ENCODE results near the gene COL9A1.

The COL9A1 gene

DNA sequence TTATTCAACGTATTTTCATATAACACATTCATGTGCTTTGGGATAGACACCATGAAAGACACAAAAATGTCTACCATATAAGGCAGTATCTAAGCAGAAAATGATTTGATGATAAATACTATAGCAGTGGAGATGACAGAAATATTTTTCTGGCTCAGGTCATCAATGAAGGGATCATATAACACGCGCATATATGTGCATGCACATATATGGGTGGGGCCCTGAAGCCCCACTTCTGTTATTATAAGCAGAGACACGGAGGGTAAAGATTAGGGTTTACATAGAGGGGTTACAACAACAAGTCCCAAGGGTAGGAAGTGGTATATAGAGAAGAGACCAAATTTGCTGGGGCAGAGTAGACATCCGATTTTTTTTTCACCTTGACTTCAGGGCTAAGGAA lies 16.0 kb downstream of the COL9A1 start:
- no peaks in the 10 kb centered on the region for H3K36me3 ChIP-seq (ENCODE audit: control insufficient read depth in 1 of 2, insufficient read depth in 2 of 2, low read length in 2 of 2)
- H3K4me3 ChIP-seq (ENCODE audit: low read depth in 1 of 2, low read length in 2 of 2), result no peak overlapping the region
- H3K27me3 ChIP-seq (ENCODE audit: low read depth, low read length), result peaks cover 7% of the 10 kb centered on the region
- peaks cover 0 to 14% of the 10 kb centered on the region in 2 donors for H3K4me1 ChIP-seq (ENCODE audit: control insufficient read depth in 1 of 2, insufficient read depth in 2 of 2, low read length in 2 of 2)
- no peaks in the 10 kb centered on the region for H3K9me3 ChIP-seq (ENCODE audit: control insufficient read depth in 1 of 2, low read length in 2 of 2)
- H3K27ac ChIP-seq (ENCODE audit: low read length), result no peak overlapping the region

DNA sequence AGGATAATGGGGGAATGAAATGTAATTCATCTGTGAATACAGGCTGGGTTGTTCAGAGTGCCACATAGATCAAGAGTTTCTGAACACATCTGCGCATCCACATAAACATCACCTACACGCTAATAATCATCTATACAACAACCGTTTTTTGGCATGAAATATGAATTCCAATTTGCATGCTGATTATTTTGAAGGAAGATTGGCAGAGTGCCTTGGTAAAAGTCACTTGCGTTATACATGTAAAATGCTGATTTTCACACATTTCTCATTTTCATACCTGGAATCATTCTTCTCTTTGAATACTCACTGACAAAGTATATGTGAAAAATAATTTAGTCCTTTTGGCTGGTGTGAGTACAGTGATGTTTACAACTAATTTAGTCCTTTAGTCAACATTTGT lies 17.7 kb downstream of the COL9A1 start:
- H3K36me3 ChIP-seq (ENCODE audit: control insufficient read depth in 1 of 2, insufficient read depth in 2 of 2, low read length in 2 of 2), result no peaks in the 10 kb centered on the region
- H3K9me3 ChIP-seq (ENCODE audit: control insufficient read depth in 1 of 2, low read length in 2 of 2), result no peaks in the 10 kb centered on the region
- H3K27me3 ChIP-seq (ENCODE audit: low read depth, low read length), result peaks cover 12% of the 10 kb centered on the region
- no peak overlapping the region for H3K4me3 ChIP-seq (ENCODE audit: low read depth in 1 of 2, low read length in 2 of 2)
- no peak overlapping the region for H3K27ac ChIP-seq (ENCODE audit: low read length)
- H3K4me1 ChIP-seq (ENCODE audit: control insufficient read depth in 1 of 2, insufficient read depth in 2 of 2, low read length in 2 of 2), result peaks cover 0 to 14% of the 10 kb centered on the region in 2 donors

DNA sequence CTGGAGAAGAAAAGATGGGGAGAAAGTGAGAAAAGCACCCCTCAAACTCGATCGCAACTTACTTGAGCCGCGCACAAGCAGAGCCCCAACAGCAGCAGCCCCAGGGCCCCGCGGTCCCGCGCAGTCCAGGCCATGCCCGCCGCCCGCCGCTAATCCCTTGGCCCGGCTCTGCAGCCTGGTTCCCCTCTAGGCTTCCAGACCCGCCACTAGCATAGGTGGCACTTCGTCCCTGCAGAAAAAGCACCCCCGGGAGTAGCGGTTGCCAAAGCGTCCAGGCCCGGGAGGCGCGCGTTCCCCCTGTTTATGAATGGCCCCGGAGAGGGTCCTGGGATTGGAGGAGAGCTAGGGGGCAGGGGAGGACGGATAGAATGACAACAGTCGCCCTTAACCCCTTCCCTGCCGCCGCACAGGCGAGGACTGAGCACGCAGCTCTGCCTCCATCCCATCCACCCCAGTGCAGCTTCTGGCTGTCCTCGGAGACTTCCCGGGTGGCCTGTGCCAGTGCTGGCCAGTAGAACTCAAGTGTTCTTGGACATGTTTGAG lies 19.9 kb downstream of the COL9A1 start:
- H3K36me3 ChIP-seq (ENCODE audit: control insufficient read depth in 1 of 2, insufficient read depth in 2 of 2, low read length in 2 of 2), result no peaks in the 10 kb centered on the region

DNA sequence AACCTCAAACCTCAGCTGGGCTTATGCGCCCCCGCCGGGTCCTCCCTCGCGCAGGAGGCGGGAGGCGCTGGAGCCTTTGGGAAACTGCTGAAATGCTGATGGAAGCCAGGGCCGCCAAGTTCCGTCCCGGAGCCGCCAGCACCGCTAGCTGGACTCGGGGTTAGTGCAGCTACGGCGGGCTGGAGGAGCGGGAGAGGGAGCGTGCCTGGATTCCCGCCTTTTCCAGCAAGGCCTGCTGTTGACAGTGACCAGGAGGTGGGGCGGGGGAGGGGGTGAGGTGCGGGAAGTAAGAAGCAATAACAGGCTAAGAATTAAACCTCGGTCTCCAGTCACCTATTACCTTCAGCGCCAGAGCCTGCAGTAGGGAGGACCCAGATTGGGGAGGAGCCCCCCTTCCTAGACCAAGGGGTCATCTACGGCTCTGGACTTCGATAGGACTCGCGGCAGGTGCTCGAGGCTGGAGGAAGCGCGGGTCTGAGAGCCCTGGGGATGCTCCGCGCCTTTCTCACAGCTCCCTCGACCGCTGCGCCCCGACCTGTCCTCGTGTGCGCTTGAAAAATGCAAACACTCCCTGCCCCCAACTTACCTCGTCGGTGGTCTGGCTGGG lies 20.5 kb downstream of the COL9A1 start:
- H3K4me1 ChIP-seq (ENCODE audit: control insufficient read depth in 1 of 2, insufficient read depth in 2 of 2, low read length in 2 of 2), result peaks cover 0 to 18% of the 10 kb centered on the region in 2 donors
- no peak overlapping the region for H3K27ac ChIP-seq (ENCODE audit: low read length)
- H3K27me3 ChIP-seq (ENCODE audit: low read depth, low read length), result peaks cover 12% of the 10 kb centered on the region
- no peaks in the 10 kb centered on the region for H3K36me3 ChIP-seq (ENCODE audit: control insufficient read depth in 1 of 2, insufficient read depth in 2 of 2, low read length in 2 of 2)
- peak overlapping the region; percentile 31 to 54 for H3K4me3 ChIP-seq (ENCODE audit: low read depth in 1 of 2, low read length in 2 of 2)
- no peaks in the 10 kb centered on the region for H3K9me3 ChIP-seq (ENCODE audit: control insufficient read depth in 1 of 2, low read length in 2 of 2)

More for the DNA sequence above, 19.9 kb downstream of the COL9A1 start:
- H3K4me1 ChIP-seq (ENCODE audit: control insufficient read depth in 1 of 2, insufficient read depth in 2 of 2, low read length in 2 of 2), result peaks cover 0 to 18% of the 10 kb centered on the region in 2 donors
- no peak overlapping the region for H3K27ac ChIP-seq (ENCODE audit: low read length)
- H3K9me3 ChIP-seq (ENCODE audit: control insufficient read depth in 1 of 2, low read length in 2 of 2), result no peaks in the 10 kb centered on the region
- peaks cover 12% of the 10 kb centered on the region for H3K27me3 ChIP-seq (ENCODE audit: low read depth, low read length)
- peak overlapping the region; percentile 31 to 54 for H3K4me3 ChIP-seq (ENCODE audit: low read depth in 1 of 2, low read length in 2 of 2)

- H3K4me3 ChIP-seq (ENCODE audit: low read depth in 1 of 2, low read length in 2 of 2), result peak overlapping the region in 1 of 2 donors; percentile 54
Observed at GRCh38 chr6:70281923-70282311, 21.0 kb downstream of the COL9A1 start.

DNA sequence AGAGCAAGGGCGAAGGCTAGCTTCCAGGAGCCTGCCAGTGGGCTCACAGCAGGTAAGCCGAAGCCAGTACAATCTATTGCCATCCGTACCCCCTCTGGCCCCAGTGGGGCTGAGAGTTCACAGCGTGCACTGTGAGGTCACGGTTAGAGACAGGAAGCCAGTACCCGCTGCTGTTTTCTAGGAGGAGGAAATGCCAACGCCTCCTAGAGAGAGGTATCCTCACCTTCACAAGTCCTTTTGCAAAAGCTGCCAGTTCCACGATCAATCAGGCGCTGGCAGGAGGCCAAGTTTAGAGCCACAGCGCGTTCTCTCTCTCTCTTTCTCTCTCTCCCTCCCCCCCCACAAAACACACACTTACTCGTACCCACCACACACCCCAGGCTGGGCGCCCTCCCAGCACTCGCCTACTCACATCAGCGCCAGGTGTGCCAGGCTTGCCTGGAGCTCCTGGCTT lies 22.5 kb downstream of the COL9A1 start:
- H3K9me3 ChIP-seq (ENCODE audit: control insufficient read depth in 1 of 2, low read length in 2 of 2), result no peaks in the 10 kb centered on the region
- H3K27me3 ChIP-seq (ENCODE audit: low read depth, low read length), result peaks cover 12% of the 10 kb centered on the region
- no peaks in the 10 kb centered on the region for H3K36me3 ChIP-seq (ENCODE audit: control insufficient read depth in 1 of 2, insufficient read depth in 2 of 2, low read length in 2 of 2)
- peaks cover 0 to 18% of the 10 kb centered on the region in 2 donors for H3K4me1 ChIP-seq (ENCODE audit: control insufficient read depth in 1 of 2, insufficient read depth in 2 of 2, low read length in 2 of 2)
- no peak overlapping the region for H3K27ac ChIP-seq (ENCODE audit: low read length)
- no peak overlapping the region for H3K4me3 ChIP-seq (ENCODE audit: low read depth in 1 of 2, low read length in 2 of 2)

More at GRCh38 chr6:70281923-70282311, 21.0 kb downstream of the COL9A1 start:
- Histone ChIP-seq H3K9me3 (ENCODE audit: control insufficient read depth in 1 of 2, low read length in 2 of 2) (no peaks in the 10 kb centered on the region), H3K27ac (ENCODE audit: low read length) (no peak overlapping the region), H3K4me1 (ENCODE audit: control insufficient read depth in 1 of 2, insufficient read depth in 2 of 2, low read length in 2 of 2) (peaks cover 0 to 18% of the 10 kb centered on the region in 2 donors), H3K27me3 (ENCODE audit: low read depth, low read length) (peaks cover 12% of the 10 kb centered on the region), H3K36me3 (ENCODE audit: control insufficient read depth in 1 of 2, insufficient read depth in 2 of 2, low read length in 2 of 2) (no peaks in the 10 kb centered on the region)

GRCh38 chr6:70277470-70277869 lies 25.4 kb downstream of the COL9A1 start:
- H3K36me3 ChIP-seq (ENCODE audit: control insufficient read depth in 1 of 2, insufficient read depth in 2 of 2, low read length in 2 of 2), result no peaks in the 10 kb centered on the region
- no peak overlapping the region for H3K4me3 ChIP-seq (ENCODE audit: low read depth in 1 of 2, low read length in 2 of 2)
- peaks cover 5% of the 10 kb centered on the region for H3K27me3 ChIP-seq (ENCODE audit: low read depth, low read length)
- no peak overlapping the region for H3K27ac ChIP-seq (ENCODE audit: low read length)
- peaks cover 0 to 10% of the 10 kb centered on the region in 2 donors for H3K4me1 ChIP-seq (ENCODE audit: control insufficient read depth in 1 of 2, insufficient read depth in 2 of 2, low read length in 2 of 2)
- H3K9me3 ChIP-seq (ENCODE audit: control insufficient read depth in 1 of 2, low read length in 2 of 2), result peaks cover 0 to 2% of the 10 kb centered on the region in 2 donors

- no peak overlapping the region for H3K4me3 ChIP-seq (ENCODE audit: low read depth in 1 of 2, low read length in 2 of 2)
Observed at GRCh38 chr6:70274338-70274737, 28.5 kb downstream of the COL9A1 start.

GRCh38 chr6:70272071-70272470 lies 30.8 kb downstream of the COL9A1 start:
- Histone ChIP-seq H3K9me3 (ENCODE audit: control insufficient read depth in 1 of 2, low read length in 2 of 2) (peaks cover 0 to 2% of the 10 kb centered on the region in 2 donors), H3K4me3 (ENCODE audit: low read depth in 1 of 2, low read length in 2 of 2) (no peak overlapping the region), H3K4me1 (ENCODE audit: control insufficient read depth in 1 of 2, insufficient read depth in 2 of 2, low read length in 2 of 2) (no peaks in the 10 kb centered on the region), H3K36me3 (ENCODE audit: control insufficient read depth in 1 of 2, insufficient read depth in 2 of 2, low read length in 2 of 2) (no peaks in the 10 kb centered on the region), H3K27ac (ENCODE audit: low read length) (no peak overlapping the region), H3K27me3 (ENCODE audit: low read depth, low read length) (no peaks in the 10 kb centered on the region)

More at GRCh38 chr6:70274338-70274737, 28.5 kb downstream of the COL9A1 start:
- no peak overlapping the region for H3K27ac ChIP-seq (ENCODE audit: low read length)
- no peaks in the 10 kb centered on the region for H3K36me3 ChIP-seq (ENCODE audit: control insufficient read depth in 1 of 2, insufficient read depth in 2 of 2, low read length in 2 of 2)
- H3K9me3 ChIP-seq (ENCODE audit: control insufficient read depth in 1 of 2, low read length in 2 of 2), result peaks cover 0 to 2% of the 10 kb centered on the region in 2 donors
- H3K27me3 ChIP-seq (ENCODE audit: low read depth, low read length), result no peaks in the 10 kb centered on the region
- H3K4me1 ChIP-seq (ENCODE audit: control insufficient read depth in 1 of 2, insufficient read depth in 2 of 2, low read length in 2 of 2), result peaks cover 0 to 3% of the 10 kb centered on the region in 2 donors

DNA sequence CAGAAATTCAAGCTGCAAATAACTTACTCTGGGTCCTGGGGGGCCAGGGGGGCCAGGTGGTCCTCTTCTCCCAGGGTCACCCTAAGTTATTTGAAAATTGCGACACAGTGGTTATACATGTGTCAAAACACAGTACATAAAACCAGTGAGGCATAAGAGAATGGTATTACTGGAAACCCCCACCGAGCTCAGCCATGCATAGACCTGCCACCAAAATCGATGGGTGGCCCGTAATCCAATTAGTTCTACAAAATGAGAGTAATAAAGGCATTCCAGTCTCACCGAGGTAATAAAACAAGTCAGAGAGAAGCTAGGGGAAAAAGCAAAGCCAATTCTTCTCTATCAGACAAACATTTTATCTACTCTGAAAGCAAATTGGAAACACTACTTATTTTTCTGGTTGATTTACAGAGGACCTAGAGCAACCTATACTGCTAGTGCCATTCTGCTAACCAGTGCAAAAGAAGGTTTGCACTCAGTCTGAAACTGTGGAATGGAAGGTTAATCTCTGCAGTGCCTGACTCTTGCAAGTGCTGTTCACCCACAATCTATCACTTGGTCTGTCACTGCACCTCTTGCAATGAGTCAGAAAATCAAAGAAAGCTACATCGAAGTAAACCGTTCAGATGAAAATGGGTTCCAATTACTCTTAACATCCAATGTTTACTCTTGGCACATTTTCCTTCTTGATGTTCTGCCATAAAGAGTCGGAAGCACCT lies 32.4 kb downstream of the COL9A1 start:
- H3K4me3 ChIP-seq (ENCODE audit: low read depth in 1 of 2, low read length in 2 of 2), result no peak overlapping the region
- no peaks in the 10 kb centered on the region for H3K36me3 ChIP-seq (ENCODE audit: control insufficient read depth in 1 of 2, insufficient read depth in 2 of 2, low read length in 2 of 2)
- peaks cover 0 to 2% of the 10 kb centered on the region in 2 donors for H3K9me3 ChIP-seq (ENCODE audit: control insufficient read depth in 1 of 2, low read length in 2 of 2)
- no peak overlapping the region for H3K27ac ChIP-seq (ENCODE audit: low read length)
- H3K4me1 ChIP-seq (ENCODE audit: control insufficient read depth in 1 of 2, insufficient read depth in 2 of 2, low read length in 2 of 2), result no peaks in the 10 kb centered on the region
- H3K27me3 ChIP-seq (ENCODE audit: low read depth, low read length), result no peaks in the 10 kb centered on the region

GRCh38 chr6:70266142-70266541 lies 36.7 kb downstream of the COL9A1 start:
- Histone ChIP-seq H3K27me3 (ENCODE audit: low read depth, low read length) (no peaks in the 10 kb centered on the region), H3K4me1 (ENCODE audit: control insufficient read depth in 1 of 2, insufficient read depth in 2 of 2, low read length in 2 of 2) (no peaks in the 10 kb centered on the region), H3K4me3 (ENCODE audit: low read depth in 1 of 2, low read length in 2 of 2) (no peak overlapping the region), H3K27ac (ENCODE audit: low read length) (no peak overlapping the region), H3K36me3 (ENCODE audit: control insufficient read depth in 1 of 2, insufficient read depth in 2 of 2, low read length in 2 of 2) (no peaks in the 10 kb centered on the region), H3K9me3 (ENCODE audit: control insufficient read depth in 1 of 2, low read length in 2 of 2) (no peaks in the 10 kb centered on the region)
